ENCODE data around the gene MAD2L1.
"Not testable (repeated sequence)": the region's sequence is repeated elsewhere in the genome, so short reads cannot be mapped to it uniquely, and the experiment has no call there.

MAD2L1 gene

DNA sequence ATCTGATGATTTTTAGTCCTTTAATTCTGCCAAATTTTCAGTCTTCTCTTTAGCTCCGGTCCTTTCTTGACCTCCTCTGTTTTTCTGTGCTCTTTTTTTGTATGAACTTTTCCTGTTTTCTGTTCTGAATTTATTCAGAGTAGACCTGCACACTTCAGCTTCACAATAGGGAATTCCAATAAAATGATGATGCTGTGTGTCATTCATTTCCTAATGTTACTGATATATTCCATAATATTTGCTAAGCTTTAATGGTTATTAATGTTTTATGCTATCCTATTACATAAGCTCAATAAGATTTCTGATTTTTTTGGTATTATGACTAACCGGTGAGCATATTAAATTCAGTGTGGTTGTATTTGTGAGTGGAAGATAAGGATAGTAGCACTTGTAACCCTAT is 13.9 kb upstream of the MAD2L1 start:
- Histone ChIP-seq H3K27me3 (ENCODE audit: control insufficient read depth, insufficient read depth, low read length) (no peaks in the 10 kb centered on the region), H3K4me1 (ENCODE audit: control insufficient read depth, insufficient read depth, low read length) (no peaks in the 10 kb centered on the region), H3K9me3 (ENCODE audit: control insufficient read depth, insufficient read depth, low read length) (no peaks in the 10 kb centered on the region), H3K9ac (ENCODE audit: low read depth, low read length) (no peak overlapping the region), H3K36me3 (ENCODE audit: control insufficient read depth, insufficient read depth, low read length) (no peaks in the 10 kb centered on the region), H3K4me3 (ENCODE audit: low read depth, low read length) (no peak overlapping the region)

DNA sequence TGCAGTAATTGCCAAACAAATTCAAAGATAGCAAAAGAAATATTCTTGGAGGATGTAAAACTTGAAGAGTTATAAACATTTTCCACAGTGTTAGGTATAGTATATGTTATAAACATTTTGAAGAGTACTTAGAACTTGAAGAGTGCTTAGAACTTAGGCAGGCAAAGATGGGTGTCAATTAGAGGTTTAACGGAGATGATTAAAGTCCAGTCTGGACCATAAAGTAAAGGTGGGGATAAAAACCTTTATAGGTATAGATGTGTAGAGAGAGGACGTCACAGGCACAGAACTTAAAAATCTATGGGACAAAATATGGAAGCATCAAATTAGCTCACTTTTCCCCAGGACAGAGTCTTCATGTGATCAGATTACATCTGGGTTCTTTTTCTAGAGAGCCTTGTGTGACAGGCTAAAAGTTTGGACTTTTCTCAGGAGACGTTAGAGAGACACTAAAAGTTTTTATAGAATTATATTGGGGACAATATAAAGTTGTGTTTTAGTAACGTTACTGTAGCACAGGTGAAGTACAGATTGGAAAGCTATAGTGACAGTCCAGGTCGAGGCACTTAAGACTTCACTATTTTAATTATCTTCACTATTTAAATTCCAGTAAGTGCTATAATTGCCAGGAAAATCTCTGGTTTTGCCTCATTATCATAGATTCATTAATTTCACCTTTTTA is 13.3 kb upstream of the MAD2L1 start:
- H3K36me3 ChIP-seq (ENCODE audit: control insufficient read depth, insufficient read depth, low read length) = no peaks in the 10 kb centered on the region
- no peak overlapping the region for H3K9ac ChIP-seq (ENCODE audit: low read depth, low read length)
- H3K4me3 ChIP-seq (ENCODE audit: low read depth, low read length) = no peak overlapping the region
- H3K9me3 ChIP-seq (ENCODE audit: control insufficient read depth, insufficient read depth, low read length) = no peaks in the 10 kb centered on the region
- H3K27me3 ChIP-seq (ENCODE audit: control insufficient read depth, insufficient read depth, low read length) = no peaks in the 10 kb centered on the region
- H3K4me1 ChIP-seq (ENCODE audit: control insufficient read depth, insufficient read depth, low read length) = no peaks in the 10 kb centered on the region

DNA sequence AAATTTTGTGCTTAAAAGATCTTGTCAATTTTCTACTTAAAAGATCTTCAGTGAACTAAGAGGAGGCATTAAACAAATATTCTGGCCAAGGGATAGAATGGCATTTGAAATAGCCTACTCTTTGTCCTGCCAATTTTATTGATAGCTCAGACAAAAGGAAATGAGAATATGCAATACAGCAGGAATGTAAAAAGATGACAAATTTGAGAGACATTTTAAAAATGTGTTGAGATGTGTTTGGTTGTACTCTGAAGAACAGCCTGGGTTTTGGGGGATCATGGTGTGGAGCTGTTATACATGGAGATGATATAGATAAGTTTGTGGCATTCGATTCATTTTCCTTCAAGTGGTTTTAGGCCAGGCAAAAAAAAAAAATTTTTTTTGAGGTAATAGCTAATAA is 11.6 kb upstream of the MAD2L1 start:
- Histone ChIP-seq H3K9ac (ENCODE audit: low read depth, low read length) (no peak overlapping the region), H3K36me3 (ENCODE audit: control insufficient read depth, insufficient read depth, low read length) (no peaks in the 10 kb centered on the region), H3K4me1 (ENCODE audit: control insufficient read depth, insufficient read depth, low read length) (no peaks in the 10 kb centered on the region), H3K4me3 (ENCODE audit: low read depth, low read length) (no peak overlapping the region), H3K9me3 (ENCODE audit: control insufficient read depth, insufficient read depth, low read length) (no peaks in the 10 kb centered on the region), H3K27me3 (ENCODE audit: control insufficient read depth, insufficient read depth, low read length) (no peaks in the 10 kb centered on the region)

DNA sequence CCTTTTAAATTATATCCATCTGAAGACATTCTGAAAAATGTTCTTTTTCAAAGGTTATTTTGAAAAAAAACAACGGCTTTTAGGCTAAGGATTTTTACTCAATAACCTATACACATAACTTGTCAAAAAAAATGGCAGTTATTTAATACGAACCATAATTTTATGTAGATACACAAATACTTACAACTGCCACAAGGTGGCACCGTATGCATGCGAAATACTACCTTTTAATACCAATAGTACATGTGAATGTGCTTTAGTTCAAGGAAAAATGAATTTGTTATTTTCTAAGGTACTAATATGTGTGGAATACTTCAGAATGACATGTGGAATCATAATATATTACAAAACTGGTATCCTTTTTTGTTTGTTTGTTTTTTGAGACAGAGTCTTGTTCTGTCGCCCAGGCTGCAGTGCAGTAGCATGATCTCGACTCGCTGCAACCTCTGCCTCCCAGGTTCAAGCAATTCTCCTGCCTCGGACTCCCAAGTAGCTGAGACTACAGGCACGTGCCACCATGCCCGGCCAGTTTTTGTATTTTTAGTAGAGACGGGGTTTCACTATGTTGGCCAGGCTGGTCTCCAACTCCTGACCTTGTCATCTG is 4.6 kb upstream of the MAD2L1 start:
- Histone ChIP-seq H3K4me3 (ENCODE audit: low read depth, low read length) (no peak overlapping the region), H3K4me1 (ENCODE audit: control insufficient read depth, insufficient read depth, low read length) (peaks cover 7% of the 10 kb centered on the region), H3K27me3 (ENCODE audit: control insufficient read depth, insufficient read depth, low read length) (no peaks in the 10 kb centered on the region), H3K36me3 (ENCODE audit: control insufficient read depth, insufficient read depth, low read length) (no peaks in the 10 kb centered on the region), H3K9ac (ENCODE audit: low read depth, low read length) (no peak overlapping the region), H3K9me3 (ENCODE audit: control insufficient read depth, insufficient read depth, low read length) (no peaks in the 10 kb centered on the region)

- Histone ChIP-seq H3K4me3 (ENCODE audit: low read depth, low read length) (no peak overlapping the region), H3K36me3 (ENCODE audit: control insufficient read depth, insufficient read depth, low read length) (no peaks in the 10 kb centered on the region), H3K4me1 (ENCODE audit: control insufficient read depth, insufficient read depth, low read length) (peaks cover 8% of the 10 kb centered on the region), H3K9me3 (ENCODE audit: control insufficient read depth, insufficient read depth, low read length) (no peaks in the 10 kb centered on the region), H3K9ac (ENCODE audit: low read depth, low read length) (no peak overlapping the region), H3K27me3 (ENCODE audit: control insufficient read depth, insufficient read depth, low read length) (no peaks in the 10 kb centered on the region)
Measured at GRCh38 chr4:120070196-120070595, 3.5 kb upstream of the MAD2L1 start.

DNA sequence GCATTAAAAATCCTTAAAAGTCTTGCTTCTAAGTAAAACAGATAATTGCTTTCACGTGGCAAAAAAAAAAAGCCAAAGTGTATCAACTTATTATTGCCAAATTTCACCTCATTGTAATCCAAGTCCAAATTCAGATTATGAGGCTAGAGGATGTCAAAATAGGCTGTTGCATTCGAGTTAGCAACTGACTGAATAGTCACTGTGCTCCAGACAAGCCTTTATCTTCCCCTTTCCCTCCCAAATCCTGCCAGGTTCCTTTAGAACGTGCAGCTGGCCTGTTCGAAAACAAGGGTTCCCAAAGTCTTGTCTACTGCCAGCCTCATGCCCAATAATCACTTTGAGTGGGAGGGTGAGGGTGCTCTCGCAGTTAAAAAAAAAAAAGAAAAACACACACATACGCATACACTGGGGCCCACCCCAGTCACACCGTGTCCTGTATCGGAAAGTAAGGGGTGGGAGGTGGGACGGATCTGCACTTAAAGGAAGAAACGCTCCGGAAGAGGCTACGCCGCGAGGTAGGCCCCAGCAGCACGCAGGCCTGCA is 603 bp downstream of the MAD2L1 start:
- Histone ChIP-seq H3K4me3 (ENCODE audit: low read depth, low read length) (peak overlapping the region; percentile 96), H3K27me3 (ENCODE audit: control insufficient read depth, insufficient read depth, low read length) (no peaks in the 10 kb centered on the region), H3K9ac (ENCODE audit: low read depth, low read length) (peak overlapping the region; percentile 97), H3K36me3 (ENCODE audit: control insufficient read depth, insufficient read depth, low read length) (peaks cover 6% of the 10 kb centered on the region), H3K4me1 (ENCODE audit: control insufficient read depth, insufficient read depth, low read length) (peaks cover 20% of the 10 kb centered on the region), H3K9me3 (ENCODE audit: control insufficient read depth, insufficient read depth, low read length) (no peaks in the 10 kb centered on the region)

- peaks cover 6% of the 10 kb centered on the region for H3K36me3 ChIP-seq (ENCODE audit: control insufficient read depth, insufficient read depth, low read length)
- no peaks in the 10 kb centered on the region for H3K9me3 ChIP-seq (ENCODE audit: control insufficient read depth, insufficient read depth, low read length)
- peaks cover 20% of the 10 kb centered on the region for H3K4me1 ChIP-seq (ENCODE audit: control insufficient read depth, insufficient read depth, low read length)
- peak overlapping the region; percentile 96 for H3K4me3 ChIP-seq (ENCODE audit: low read depth, low read length)
- H3K9ac ChIP-seq (ENCODE audit: low read depth, low read length) = no peak overlapping the region
- H3K27me3 ChIP-seq (ENCODE audit: control insufficient read depth, insufficient read depth, low read length) = no peaks in the 10 kb centered on the region
Measured at GRCh38 chr4:120064887-120065286, 1.8 kb downstream of the MAD2L1 start.

DNA sequence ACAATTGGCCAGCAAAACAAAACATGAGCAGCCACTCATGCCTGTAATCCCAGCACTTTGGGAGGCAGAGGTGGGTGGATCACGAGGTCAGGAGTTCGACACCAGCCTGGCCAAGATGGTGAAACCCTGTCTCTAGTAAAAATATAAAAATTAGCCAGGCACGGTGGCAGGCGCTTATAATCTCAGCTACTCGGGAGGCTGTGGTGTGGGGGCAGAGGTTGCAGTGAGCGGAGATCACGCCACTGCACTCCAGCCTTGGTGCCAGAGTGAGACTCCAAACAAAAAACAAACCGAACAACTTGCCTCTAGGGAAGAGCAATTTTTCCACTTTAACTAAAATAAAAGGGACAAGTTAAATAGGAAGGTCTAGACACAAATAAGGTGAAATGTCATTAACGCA is 2.9 kb downstream of the MAD2L1 start:
- H3K9me3 ChIP-seq (ENCODE audit: control insufficient read depth, insufficient read depth, low read length); H3K36me3 ChIP-seq (ENCODE audit: control insufficient read depth, insufficient read depth, low read length); H3K9ac ChIP-seq (ENCODE audit: low read depth, low read length); H3K4me3 ChIP-seq (ENCODE audit: low read depth, low read length); H3K27me3 ChIP-seq (ENCODE audit: control insufficient read depth, insufficient read depth, low read length): not testable (repeated sequence)
- peaks cover 20% of the 10 kb centered on the region for H3K4me1 ChIP-seq (ENCODE audit: control insufficient read depth, insufficient read depth, low read length)

DNA sequence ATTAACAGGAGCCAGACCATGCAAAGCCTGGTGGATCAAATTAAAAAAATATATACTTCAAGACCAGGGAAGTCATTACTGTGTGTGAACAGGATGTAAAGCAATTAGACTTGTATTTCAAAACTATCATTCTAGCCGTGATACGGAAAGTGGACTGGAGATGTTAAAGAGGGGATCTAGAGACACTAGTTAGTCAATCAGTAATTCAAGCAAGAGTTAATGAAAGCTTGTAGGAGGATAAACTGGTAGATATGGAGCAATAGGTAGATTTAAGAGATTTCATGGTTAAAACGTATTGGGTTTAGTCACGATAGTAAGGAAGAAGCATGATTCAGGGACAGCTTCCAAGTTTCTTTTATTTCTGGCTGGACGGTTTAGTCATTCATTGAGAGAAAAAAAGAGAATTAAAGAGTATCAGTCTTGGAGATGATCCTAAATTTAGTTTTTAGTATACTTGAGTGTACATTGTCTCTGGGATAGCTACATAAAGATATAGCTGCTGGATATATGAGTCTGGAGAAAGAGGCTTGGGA is 3.9 kb downstream of the MAD2L1 start:
- no peak overlapping the region for H3K9ac ChIP-seq (ENCODE audit: low read depth, low read length)
- no peak overlapping the region for H3K4me3 ChIP-seq (ENCODE audit: low read depth, low read length)
- H3K4me1 ChIP-seq (ENCODE audit: control insufficient read depth, insufficient read depth, low read length) = peaks cover 15% of the 10 kb centered on the region
- H3K9me3 ChIP-seq (ENCODE audit: control insufficient read depth, insufficient read depth, low read length) = no peaks in the 10 kb centered on the region
- H3K36me3 ChIP-seq (ENCODE audit: control insufficient read depth, insufficient read depth, low read length) = peaks cover 6% of the 10 kb centered on the region
- H3K27me3 ChIP-seq (ENCODE audit: control insufficient read depth, insufficient read depth, low read length) = no peaks in the 10 kb centered on the region

DNA sequence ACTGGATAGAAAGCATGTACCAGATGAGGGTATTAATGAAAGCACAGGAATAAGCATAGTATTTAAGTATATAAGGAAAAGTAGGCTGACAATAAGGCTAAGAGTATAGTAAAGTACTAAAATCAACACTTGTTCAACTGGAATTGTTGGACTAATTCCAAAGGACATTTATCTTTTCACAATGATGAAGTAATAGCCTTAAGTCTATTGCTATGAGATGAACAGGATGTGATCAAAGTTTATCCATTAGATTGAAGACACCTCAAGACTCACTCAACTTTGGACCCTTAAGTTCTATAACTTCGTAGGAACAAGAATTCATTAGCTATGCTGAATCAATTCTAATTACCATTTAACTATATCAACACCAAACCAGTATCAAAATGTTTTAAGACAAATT is 7.6 kb downstream of the MAD2L1 start:
- Histone ChIP-seq H3K36me3 (ENCODE audit: control insufficient read depth, insufficient read depth, low read length) (peaks cover 6% of the 10 kb centered on the region), H3K4me3 (ENCODE audit: low read depth, low read length) (no peak overlapping the region), H3K9me3 (ENCODE audit: control insufficient read depth, insufficient read depth, low read length) (no peaks in the 10 kb centered on the region), H3K4me1 (ENCODE audit: control insufficient read depth, insufficient read depth, low read length) (peaks cover 2% of the 10 kb centered on the region), H3K27me3 (ENCODE audit: control insufficient read depth, insufficient read depth, low read length) (no peaks in the 10 kb centered on the region), H3K9ac (ENCODE audit: low read depth, low read length) (no peak overlapping the region)

GRCh38 chr4:120057416-120057815 is 9.2 kb downstream of the MAD2L1 start:
- peaks cover 4% of the 10 kb centered on the region for H3K36me3 ChIP-seq (ENCODE audit: control insufficient read depth, insufficient read depth, low read length)
- H3K9me3 ChIP-seq (ENCODE audit: control insufficient read depth, insufficient read depth, low read length) = no peaks in the 10 kb centered on the region
- H3K9ac ChIP-seq (ENCODE audit: low read depth, low read length) = no peak overlapping the region
- no peaks in the 10 kb centered on the region for H3K4me1 ChIP-seq (ENCODE audit: control insufficient read depth, insufficient read depth, low read length)
- no peaks in the 10 kb centered on the region for H3K27me3 ChIP-seq (ENCODE audit: control insufficient read depth, insufficient read depth, low read length)
- H3K4me3 ChIP-seq (ENCODE audit: low read depth, low read length) = no peak overlapping the region

DNA sequence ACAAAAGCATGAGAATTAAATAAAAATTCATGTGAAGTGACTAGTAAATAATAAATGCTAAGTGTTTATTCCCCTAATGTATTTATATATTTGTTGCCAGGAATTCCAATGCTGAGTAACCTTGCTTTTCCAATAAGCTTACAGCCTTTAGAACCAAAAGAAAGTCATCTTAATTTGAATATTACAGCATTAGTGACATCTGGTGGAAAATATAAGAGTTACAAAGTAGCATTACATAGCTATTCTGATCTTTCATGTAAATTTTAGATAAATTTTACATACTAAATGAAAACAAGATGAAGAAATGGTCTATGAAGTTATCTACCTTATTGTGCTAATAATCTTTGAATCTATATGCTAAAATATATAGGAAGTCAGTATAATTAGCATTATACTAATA is 10.4 kb downstream of the MAD2L1 start:
- no peaks in the 10 kb centered on the region for H3K4me1 ChIP-seq (ENCODE audit: control insufficient read depth, insufficient read depth, low read length)
- H3K9me3 ChIP-seq (ENCODE audit: control insufficient read depth, insufficient read depth, low read length) = no peaks in the 10 kb centered on the region
- H3K9ac ChIP-seq (ENCODE audit: low read depth, low read length) = no peak overlapping the region
- no peaks in the 10 kb centered on the region for H3K27me3 ChIP-seq (ENCODE audit: control insufficient read depth, insufficient read depth, low read length)
- no peaks in the 10 kb centered on the region for H3K36me3 ChIP-seq (ENCODE audit: control insufficient read depth, insufficient read depth, low read length)
- H3K4me3 ChIP-seq (ENCODE audit: low read depth, low read length) = no peak overlapping the region

Data from iPS-15b (cell line).